GM12874 (cell line): ENCODE data around the gene SLC6A1.

Source experiments
- CTCF ChIP-seq: IDR thresholded peaks from 2 replicates; pipeline ENCODE4 v1.5.1; 2011; ENCODE audit warnings: low read depth, mild to moderate bottlenecking, control low read depth, low read length, moderate library complexity; ENCODE audit not compliant: insufficient read depth

The SLC6A1 gene

DNA sequence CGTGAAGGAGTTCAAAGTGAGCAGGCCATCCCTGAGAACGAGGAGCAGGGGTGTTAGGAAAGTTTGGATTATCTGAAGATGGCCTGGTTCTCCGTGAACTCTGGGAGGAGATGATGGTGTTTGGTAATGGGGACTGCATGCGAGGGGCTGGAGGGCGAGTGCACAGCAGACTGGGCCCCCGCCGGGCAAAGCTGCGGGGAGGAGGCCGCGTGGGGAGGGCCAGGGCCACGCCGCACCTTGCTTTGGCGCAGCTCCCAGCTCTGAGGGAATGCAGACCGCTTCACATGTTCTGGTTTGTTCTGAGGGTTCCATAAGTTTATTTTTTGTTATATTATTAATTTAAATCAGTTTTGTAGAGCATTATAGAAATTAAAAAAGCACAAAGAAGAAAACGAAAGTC is 22.2 kb downstream of the SLC6A1 start:
- no peak for TF ChIP-seq CTCF

DNA sequence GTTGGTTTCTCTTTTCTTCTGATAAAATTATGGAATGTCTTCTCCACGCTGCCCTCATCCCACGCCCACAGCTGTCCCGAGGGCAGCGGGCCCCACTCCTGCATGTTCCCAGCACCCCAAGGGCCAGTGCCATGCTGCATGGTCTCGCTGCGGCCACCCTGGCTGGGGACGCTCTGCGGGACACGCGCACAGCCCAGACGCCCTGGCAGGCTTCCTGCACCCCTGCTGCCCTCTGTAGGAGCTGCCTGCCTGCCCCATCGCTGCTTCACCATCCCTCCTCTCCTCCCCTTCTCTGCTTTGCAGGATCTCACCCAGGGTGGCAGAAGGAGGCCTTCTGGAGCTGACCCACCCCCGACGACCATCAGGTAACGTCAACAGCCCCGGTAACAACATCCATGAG is 22.8 kb downstream of the SLC6A1 start:
- TF ChIP-seq CTCF, result no peak

DNA sequence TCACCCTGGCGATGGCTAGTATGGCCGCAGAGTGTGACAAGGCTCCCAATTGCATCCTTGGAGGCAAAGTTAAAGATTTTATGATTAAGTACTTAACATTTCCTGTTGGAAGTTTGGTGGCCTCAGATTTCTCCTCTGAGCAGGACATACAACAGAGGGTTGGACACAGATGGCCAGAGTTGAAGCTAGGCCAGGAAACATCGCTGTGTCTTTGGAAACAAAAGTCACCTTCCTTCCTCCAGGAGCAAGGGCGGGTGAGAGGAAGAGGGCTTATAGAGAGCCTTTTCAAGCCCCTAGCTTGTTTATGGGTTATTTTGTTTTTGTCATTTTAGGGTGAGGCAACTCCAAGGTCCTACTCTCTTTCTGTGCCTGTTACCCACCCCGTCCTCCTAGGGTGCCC is 24.2 kb downstream of the SLC6A1 start:
- TF ChIP-seq CTCF, result no peak

GRCh38 chr3:11019116-11019819 is 26.7 kb downstream of the SLC6A1 start:
- TF ChIP-seq CTCF, result no peak

DNA sequence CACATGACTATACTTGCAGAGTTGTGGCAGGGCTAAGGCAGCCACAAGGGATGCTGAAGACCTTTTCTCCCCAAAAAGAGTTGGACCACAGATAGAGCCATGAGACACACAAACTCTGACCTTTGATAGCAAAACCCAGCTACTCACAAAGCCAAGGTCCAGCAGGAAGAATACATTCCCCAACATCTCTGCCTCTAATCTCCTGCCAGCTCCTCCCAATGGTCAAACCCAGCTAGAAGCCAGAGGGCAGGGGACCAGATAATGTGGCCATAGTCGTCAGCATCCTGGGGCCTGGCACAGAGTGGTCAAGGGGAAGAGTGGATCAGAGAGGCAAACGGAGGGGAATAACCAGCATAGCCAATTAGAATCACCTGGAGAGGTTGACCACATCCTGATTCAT is 28.2 kb downstream of the SLC6A1 start:
- no peak for TF ChIP-seq CTCF

GRCh38 chr3:11021611-11022011 is 29.1 kb downstream of the SLC6A1 start:
- no peak for TF ChIP-seq CTCF

GRCh38 chr3:11022115-11022514 is 29.6 kb downstream of the SLC6A1 start:
- TF ChIP-seq CTCF, result no peak
